Fibroblast of skin of abdomen (primary cell): ENCODE data around the gene PAIP2.
A peak's percentile ranks its signal among the peaks of the same experiment; 100 is the strongest.
"Not testable (repeated sequence)": the region's sequence is repeated elsewhere in the genome, so short reads cannot be mapped to it uniquely, and the experiment has no call there.

Experiments used
- DNase-seq: peaks from one replicate; pipeline ENCODE4 v3.0.0-alpha.2; 2013

Gene PAIP2

GRCh38 chr5:139315056-139315615 lies 26.5 kb upstream of the PAIP2 start:
- no peak for DNase-seq

- DNase-seq: peak; percentile 1
Measured at GRCh38 chr5:139335811-139336210, 5.8 kb upstream of the PAIP2 start.

GRCh38 chr5:139340051-139340450 lies 1.6 kb upstream of the PAIP2 start:
- peak; percentile 3 for DNase-seq

GRCh38 chr5:139341187-139341688 lies 416 bp upstream of the PAIP2 start:
- no peak for DNase-seq

- DNase-seq: no peak
Measured at GRCh38 chr5:139342423-139342723, 719 bp downstream of the PAIP2 start.

GRCh38 chr5:139343476-139343875 lies 1.8 kb downstream of the PAIP2 start:
- no peak for DNase-seq

- no peak for DNase-seq
Measured at GRCh38 chr5:139344177-139344576, 2.5 kb downstream of the PAIP2 start.

- not testable (repeated sequence) for DNase-seq
Measured at GRCh38 chr5:139345442-139345841, 3.8 kb downstream of the PAIP2 start.

GRCh38 chr5:139347863-139348262 lies 6.2 kb downstream of the PAIP2 start:
- not testable (repeated sequence) for DNase-seq

GRCh38 chr5:139354186-139354585 lies 12.5 kb downstream of the PAIP2 start:
- no peak for DNase-seq

- DNase-seq: not testable (repeated sequence)
Measured at GRCh38 chr5:139355900-139356299, 14.2 kb downstream of the PAIP2 start.

GRCh38 chr5:139358064-139358463 lies 16.4 kb downstream of the PAIP2 start:
- no peak for DNase-seq

- DNase-seq: no peak
Measured at GRCh38 chr5:139360384-139360783, 18.7 kb downstream of the PAIP2 start.

GRCh38 chr5:139361835-139362429 lies 20.3 kb downstream of the PAIP2 start:
- DNase-seq: no peak

GRCh38 chr5:139363937-139364336 lies 22.3 kb downstream of the PAIP2 start:
- no peak for DNase-seq

- DNase-seq: no peak
Measured at GRCh38 chr5:139364466-139364865, 22.8 kb downstream of the PAIP2 start.

- no peak for DNase-seq
Measured at GRCh38 chr5:139368613-139369012, 27.0 kb downstream of the PAIP2 start.

- peak; percentile 63 for DNase-seq
Measured at GRCh38 chr5:139369181-139369580, 27.5 kb downstream of the PAIP2 start.

- DNase-seq: no peak
Measured at GRCh38 chr5:139371482-139372435, 30.1 kb downstream of the PAIP2 start.

- DNase-seq: no peak
Measured at GRCh38 chr5:139374909-139375308, 33.3 kb downstream of the PAIP2 start.

- no peak for DNase-seq
Measured at GRCh38 chr5:139376364-139376763, 34.7 kb downstream of the PAIP2 start.

GRCh38 chr5:139377226-139377625 lies 35.6 kb downstream of the PAIP2 start:
- no peak for DNase-seq

GRCh38 chr5:139378101-139378825 lies 36.6 kb downstream of the PAIP2 start:
- no peak for DNase-seq
